Ovary (tissue), 9 donors: ENCODE data around the gene SERTAD4. TPM values are rescaled to one million over a fixed set of nuclear protein-coding genes. Genes with fewer than 3 reads are reported as not detected.

ENCODE experiments used
- DNase-seq, 5 donors: peaks; one replicate each; pipeline ENCODE4 v3.0.0-alpha.2; 2019 to 2020
- H3K27ac ChIP-seq, 2 donors: fragments of 200-600 bp; one replicate each; pipeline versions ENCODE4 v1.5.1 to v1.8.0; 2019 to 2022
- H3K27me3 ChIP-seq: fragments of 200-600 bp; one replicate; pipeline ENCODE4 v1.8.0; 2022
- H3K36me3 ChIP-seq: fragments of 200-600 bp; sonication (generic); one replicate; pipeline ENCODE4 v1.5.1; 2019
- H3K4me1 ChIP-seq: one replicate; pipeline ENCODE4 v1.8.1; 2013; ENCODE audit warnings: mild to moderate bottlenecking, moderate library complexity; ENCODE audit not compliant: insufficient read depth
- H3K4me3 ChIP-seq: fragments of 200-600 bp; sonication (generic); one replicate; pipeline ENCODE4 v1.5.1; 2017
- H3K9me3 ChIP-seq, 2 donors: fragments of 200-600 bp in 1 of 2; sonication (generic) in 1 of 2; one replicate each; pipeline versions ENCODE4 v1.5.1 to v1.8.1; 2013 to 2019; ENCODE audit warnings: mild to moderate bottlenecking in 1 of 2, moderate library complexity in 1 of 2
- EP300 ChIP-seq: sonication (generic); formaldehyde crosslinking; IDR thresholded peaks from one replicate; pipeline ENCODE4 v1.6.1; 2017; ENCODE audit warnings: antibody characterized with exemption
- POLR2A ChIP-seq: fragments of 450-650 bp; IDR thresholded peaks from one replicate; pipeline ENCODE4 v1.6.1; 2017; ENCODE audit warnings: antibody characterized with exemption, mild to moderate bottlenecking, moderate library complexity
- WGBS, 3 donors: extraction: QIAGEN DNeasy Blood & Tissue Kit in 1 of 3; methylation state at CpG; one replicate each; pipeline versions ENCODE4 v1.1.5 to v1.1.7; 2013 to 2017; 5-methylcytosine and 5-hydroxymethylcytosine counted together
- intact Hi-C, 4 donors: fragments of 100-400 bp; cut with DNase I; formaldehyde crosslinking; loops; one replicate each; pipeline versions ENCODE4 v1.11.0 to v1.15.1; 2022 to 2023
- polyA plus RNA-seq, 2 donors: library from polyadenylated mRNA; stranded (reverse); fragments of 200-250 nt in 1 of 2; fragments of 350-450 nt in 1 of 2; fragmentation: Illumina TruSeq in 1 of 2; extraction: RNeasy Lipid Tissue Mini Kit (QIAGEN cat#74804) in 1 of 2; gene quantifications; one replicate each; pipeline ENCODE4 v1.2.3, GENCODE V29; 2013 to 2014
- total RNA-seq, 7 donors: library from RNA; depleted of rRNA in 2 of 7; stranded (reverse); fragments of >200 nt in 2 of 7; fragmentation: NEBNext Ultra II Directional in 3 of 7; extraction: Animal tissue kit (Norgen Biotek cat#: 25700) in 3 of 7; gene quantifications; one replicate each; pipeline versions ENCODE4 v1.1.0 to v1.2.4, GENCODE V29; 2016 to 2023
- TF ChIP-seq, protein P1 (sequence below), 3 donors: fragments of 450-650 bp in 2 of 3; fragments of 200-600 bp in 1 of 3; IDR thresholded peaks; one replicate each; pipeline versions ENCODE4 v1.5.1 to v1.8.0; 2016 to 2022; ENCODE audit warnings: antibody characterized with exemption in 3 of 3, mild to moderate bottlenecking in 1 of 3
- donor health status: DM: no; HTN: no; CAD: no; lungs with moderate emphysema.
- donor health status: DM: no; HTN: no; CAD: no.
- donor health status: Bipolar disorder and iron deficiency.
- donor health status: DM: yes; HTN: yes; CAD: no.
- donor health status: DM: no; HTN: no; CAD: no.
- donor health status: DM: yes; HTN: yes; CAD: no.

SERTAD4 gene
- total and polyA plus RNA-seq, 9 donors, result 1.8 to 6.5 (median 2.1) TPM

DNA sequence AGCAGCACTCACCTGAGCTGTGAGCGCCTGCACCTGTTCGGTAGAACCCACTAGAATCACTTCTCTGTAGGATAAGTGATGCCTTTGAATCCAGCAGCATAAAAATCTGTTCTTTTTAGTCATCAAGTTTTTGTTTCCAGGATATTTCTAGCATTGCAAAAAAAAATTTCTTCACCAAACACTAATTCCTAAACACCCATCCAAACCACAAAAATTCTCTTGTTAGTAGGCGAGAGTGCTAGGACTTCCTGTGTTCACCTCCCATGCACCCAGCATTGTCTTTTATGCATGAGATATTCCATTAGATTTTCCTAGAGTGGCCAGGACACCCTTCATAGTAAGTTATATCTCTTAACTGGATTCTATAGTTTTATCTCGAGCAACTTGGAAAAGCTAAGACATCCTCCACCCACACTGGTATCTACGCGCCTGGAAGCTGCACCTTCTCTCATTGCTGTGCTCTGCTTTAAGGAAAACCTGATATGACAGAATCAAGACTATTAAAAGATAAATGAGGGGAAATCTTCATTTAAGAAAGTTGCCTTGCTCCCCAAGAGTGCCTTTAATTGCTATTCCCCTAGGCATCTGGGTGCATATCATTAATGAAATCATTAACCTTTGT is 12.3 kb downstream of the SERTAD4 start:
- intact Hi-C loops, result no loop called here
- Histone ChIP-seq H3K27ac (no peak overlapping the region), H3K4me3 (no peak overlapping the region), H3K4me1 (no peaks in the 10 kb centered on the region), H3K27me3 (no peaks in the 10 kb centered on the region), H3K36me3 (no peaks in the 10 kb centered on the region), H3K9me3 (no peaks in the 10 kb centered on the region)
- TF ChIP-seq EP300, result no peak
- no peak for TF ChIP-seq POLR2A
- TF ChIP-seq, protein P1, sequence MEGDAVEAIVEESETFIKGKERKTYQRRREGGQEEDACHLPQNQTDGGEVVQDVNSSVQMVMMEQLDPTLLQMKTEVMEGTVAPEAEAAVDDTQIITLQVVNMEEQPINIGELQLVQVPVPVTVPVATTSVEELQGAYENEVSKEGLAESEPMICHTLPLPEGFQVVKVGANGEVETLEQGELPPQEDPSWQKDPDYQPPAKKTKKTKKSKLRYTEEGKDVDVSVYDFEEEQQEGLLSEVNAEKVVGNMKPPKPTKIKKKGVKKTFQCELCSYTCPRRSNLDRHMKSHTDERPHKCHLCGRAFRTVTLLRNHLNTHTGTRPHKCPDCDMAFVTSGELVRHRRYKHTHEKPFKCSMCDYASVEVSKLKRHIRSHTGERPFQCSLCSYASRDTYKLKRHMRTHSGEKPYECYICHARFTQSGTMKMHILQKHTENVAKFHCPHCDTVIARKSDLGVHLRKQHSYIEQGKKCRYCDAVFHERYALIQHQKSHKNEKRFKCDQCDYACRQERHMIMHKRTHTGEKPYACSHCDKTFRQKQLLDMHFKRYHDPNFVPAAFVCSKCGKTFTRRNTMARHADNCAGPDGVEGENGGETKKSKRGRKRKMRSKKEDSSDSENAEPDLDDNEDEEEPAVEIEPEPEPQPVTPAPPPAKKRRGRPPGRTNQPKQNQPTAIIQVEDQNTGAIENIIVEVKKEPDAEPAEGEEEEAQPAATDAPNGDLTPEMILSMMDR (IDR thresholded peaks at IDR 0.05), result no peak
- no peak for DNase-seq
- WGBS, 3 donors, result 80 to 86% (median 81%) methylated on average over 6 of the region's 6 CpGs

DNA sequence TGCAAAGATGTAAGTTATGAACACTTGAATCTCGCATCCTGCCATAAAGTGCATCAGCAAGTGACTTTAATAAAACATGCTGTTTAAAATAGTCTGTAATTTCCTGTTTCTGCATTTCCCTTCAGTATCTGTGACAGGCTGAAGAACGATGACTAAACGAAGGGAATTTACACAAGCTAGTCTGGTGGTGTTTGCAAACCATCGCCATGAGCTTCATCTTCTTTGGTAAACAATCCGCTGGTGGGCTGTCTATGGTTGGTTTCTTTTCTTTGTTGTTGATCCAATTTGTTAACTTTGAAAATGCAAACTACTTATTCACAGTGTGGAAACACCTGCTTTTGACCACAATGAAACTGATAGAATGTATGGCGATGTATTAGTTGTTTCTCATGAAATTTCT is 13.9 kb downstream of the SERTAD4 start:
- Histone ChIP-seq H3K4me3 (no peak overlapping the region), H3K27ac (no peak overlapping the region), H3K4me1 (no peaks in the 10 kb centered on the region), H3K9me3 (no peaks in the 10 kb centered on the region), H3K36me3 (no peaks in the 10 kb centered on the region), H3K27me3 (no peaks in the 10 kb centered on the region)
- no peak for DNase-seq
- WGBS, 3 donors, result 59 to 80% (median 68%) methylated on average over 6 of the region's 6 CpGs
- TF ChIP-seq, protein P1 (IDR thresholded peaks at IDR 0.05), result no peak
- intact Hi-C loops, result no loop called here

DNA sequence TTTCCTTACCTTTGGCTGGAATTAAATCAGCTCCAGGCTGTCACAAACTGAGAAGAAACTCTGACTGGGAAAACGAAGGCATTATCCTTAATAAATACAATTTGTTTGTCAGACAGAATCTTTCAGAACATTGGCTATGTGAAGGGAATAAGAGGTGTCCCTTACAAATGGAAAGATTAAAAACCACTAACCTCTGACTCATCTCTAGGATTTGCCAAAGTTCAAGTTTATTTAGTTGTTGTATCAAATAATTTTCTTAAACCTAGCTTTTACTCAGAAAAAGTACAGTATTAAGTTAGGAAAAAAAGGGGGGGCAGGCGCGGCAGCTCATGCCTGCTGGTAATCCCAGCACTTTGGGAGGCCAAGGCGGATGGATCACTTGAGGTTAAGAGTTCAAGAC is 15.7 kb downstream of the SERTAD4 start:
- DNase-seq, result no peak
- 86 to 91% (median 88%) methylated on average over 4 of the region's 4 CpGs for WGBS, 3 donors
- H3K9me3 ChIP-seq, result no peaks in the 10 kb centered on the region
- no peaks in the 10 kb centered on the region for H3K36me3 ChIP-seq
- TF ChIP-seq, protein P1 (IDR thresholded peaks at IDR 0.05), result no peak
- no peak for TF ChIP-seq POLR2A
- no peak for TF ChIP-seq EP300
- no peak overlapping the region for H3K27ac ChIP-seq
- H3K4me3 ChIP-seq, result no peak overlapping the region
- H3K27me3 ChIP-seq, result no peaks in the 10 kb centered on the region
- intact Hi-C loops, result no loop called here
- H3K4me1 ChIP-seq, result no peaks in the 10 kb centered on the region

DNA sequence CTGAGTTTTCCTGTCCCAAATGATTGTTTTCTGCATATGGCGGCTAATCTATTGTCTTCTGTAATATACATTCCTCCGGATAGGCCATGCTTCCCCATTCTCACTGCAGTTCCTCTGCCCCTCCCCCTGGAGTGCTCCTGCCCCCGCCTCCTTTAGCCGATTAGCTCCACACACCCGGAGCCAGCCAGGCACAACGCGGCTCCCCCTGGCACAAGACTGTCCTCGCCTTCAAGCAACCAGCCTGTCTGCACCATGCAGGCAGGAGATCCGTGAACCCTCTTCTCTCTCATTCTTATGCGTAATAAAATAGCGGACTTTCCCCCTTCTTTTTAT is 18.0 kb downstream of the SERTAD4 start:
- Histone ChIP-seq H3K9me3 (no peaks in the 10 kb centered on the region), H3K4me3 (peak overlapping the region; percentile 38), H3K27me3 (no peaks in the 10 kb centered on the region), H3K36me3 (no peaks in the 10 kb centered on the region), H3K4me1 (no peaks in the 10 kb centered on the region), H3K27ac (no peak overlapping the region)
- intact Hi-C loops, result no loop called here
- no peak for DNase-seq
- TF ChIP-seq POLR2A (no peak), EP300 (no peak)
- TF ChIP-seq, protein P1 (IDR thresholded peaks at IDR 0.05), result no peak
- 23 to 32% (median 28%) methylated on average over 11 of the region's 11 CpGs for WGBS, 3 donors
